Coronary artery (tissue), 2 donors: ENCODE results near the gene ZNF576.

Experiments used
- DNase-seq: peaks from one replicate; pipeline ENCODE4 v3.0.0-alpha.2; 2017; ENCODE audit warnings: low spot score
- H3K27ac ChIP-seq, 2 donors: fragments of 200-600 bp; sonication (generic); one replicate each; pipeline ENCODE4 v1.5.1; 2016 to 2019
- H3K4me3 ChIP-seq: fragments of 200-600 bp; sonication (generic); 2 replicates; pipeline ENCODE4 v1.5.1; 2016; ENCODE audit warnings: mild to moderate bottlenecking, moderate library complexity
- TF ChIP-seq, protein P1 (sequence below): fragments of 200-600 bp; sonication (generic); IDR thresholded peaks from one replicate; pipeline ENCODE4 v1.5.1; 2019; ENCODE audit warnings: antibody characterized with exemption

ZNF576 gene

DNA sequence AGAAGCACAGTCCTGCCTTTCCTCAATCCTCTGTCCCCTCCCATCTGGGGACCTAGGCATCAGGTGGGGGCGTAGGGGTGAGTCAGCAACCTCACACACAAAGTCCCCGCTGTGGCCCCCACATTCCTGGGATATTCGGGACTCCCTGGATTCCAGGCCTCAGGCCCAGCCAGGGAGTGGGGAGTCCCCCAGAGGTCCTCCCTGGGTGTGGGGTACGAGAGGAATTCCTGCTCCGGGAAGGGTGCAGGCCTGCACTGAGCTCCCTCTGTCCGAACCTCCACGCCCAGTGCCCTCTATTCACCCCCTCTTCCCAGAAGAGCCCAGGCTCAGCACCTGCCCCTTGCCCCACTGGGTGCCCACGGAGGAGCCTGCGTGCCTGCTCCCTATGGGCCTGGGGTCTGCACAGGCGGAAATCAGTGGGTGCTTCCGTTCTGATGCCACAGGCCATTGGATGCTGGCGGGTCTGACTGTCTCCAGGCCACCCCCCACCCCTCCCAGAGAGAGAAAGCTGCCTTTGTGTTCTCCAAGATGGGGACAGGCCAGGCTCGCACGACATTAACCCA lies 39.8 kb downstream of the ZNF576 start:
- no peak overlapping the region for H3K4me3 ChIP-seq
- peak overlapping the region in 1 of 2 donors; percentile 28 for H3K27ac ChIP-seq
- no peak for DNase-seq
- TF ChIP-seq, protein P1, sequence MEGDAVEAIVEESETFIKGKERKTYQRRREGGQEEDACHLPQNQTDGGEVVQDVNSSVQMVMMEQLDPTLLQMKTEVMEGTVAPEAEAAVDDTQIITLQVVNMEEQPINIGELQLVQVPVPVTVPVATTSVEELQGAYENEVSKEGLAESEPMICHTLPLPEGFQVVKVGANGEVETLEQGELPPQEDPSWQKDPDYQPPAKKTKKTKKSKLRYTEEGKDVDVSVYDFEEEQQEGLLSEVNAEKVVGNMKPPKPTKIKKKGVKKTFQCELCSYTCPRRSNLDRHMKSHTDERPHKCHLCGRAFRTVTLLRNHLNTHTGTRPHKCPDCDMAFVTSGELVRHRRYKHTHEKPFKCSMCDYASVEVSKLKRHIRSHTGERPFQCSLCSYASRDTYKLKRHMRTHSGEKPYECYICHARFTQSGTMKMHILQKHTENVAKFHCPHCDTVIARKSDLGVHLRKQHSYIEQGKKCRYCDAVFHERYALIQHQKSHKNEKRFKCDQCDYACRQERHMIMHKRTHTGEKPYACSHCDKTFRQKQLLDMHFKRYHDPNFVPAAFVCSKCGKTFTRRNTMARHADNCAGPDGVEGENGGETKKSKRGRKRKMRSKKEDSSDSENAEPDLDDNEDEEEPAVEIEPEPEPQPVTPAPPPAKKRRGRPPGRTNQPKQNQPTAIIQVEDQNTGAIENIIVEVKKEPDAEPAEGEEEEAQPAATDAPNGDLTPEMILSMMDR: no peak

- Histone ChIP-seq H3K27ac (no peak overlapping the region), H3K4me3 (peak overlapping the region; percentile 14)
- no peak for DNase-seq
- TF ChIP-seq, protein P1: no peak
Observed at GRCh38 chr19:43638214-43638994, 42.0 kb downstream of the ZNF576 start.

GRCh38 chr19:43638995-43639518 lies 42.7 kb downstream of the ZNF576 start:
- peak overlapping the region in 1 of 2 donors; percentile 34 for H3K27ac ChIP-seq
- TF ChIP-seq, protein P1: no peak

DNA sequence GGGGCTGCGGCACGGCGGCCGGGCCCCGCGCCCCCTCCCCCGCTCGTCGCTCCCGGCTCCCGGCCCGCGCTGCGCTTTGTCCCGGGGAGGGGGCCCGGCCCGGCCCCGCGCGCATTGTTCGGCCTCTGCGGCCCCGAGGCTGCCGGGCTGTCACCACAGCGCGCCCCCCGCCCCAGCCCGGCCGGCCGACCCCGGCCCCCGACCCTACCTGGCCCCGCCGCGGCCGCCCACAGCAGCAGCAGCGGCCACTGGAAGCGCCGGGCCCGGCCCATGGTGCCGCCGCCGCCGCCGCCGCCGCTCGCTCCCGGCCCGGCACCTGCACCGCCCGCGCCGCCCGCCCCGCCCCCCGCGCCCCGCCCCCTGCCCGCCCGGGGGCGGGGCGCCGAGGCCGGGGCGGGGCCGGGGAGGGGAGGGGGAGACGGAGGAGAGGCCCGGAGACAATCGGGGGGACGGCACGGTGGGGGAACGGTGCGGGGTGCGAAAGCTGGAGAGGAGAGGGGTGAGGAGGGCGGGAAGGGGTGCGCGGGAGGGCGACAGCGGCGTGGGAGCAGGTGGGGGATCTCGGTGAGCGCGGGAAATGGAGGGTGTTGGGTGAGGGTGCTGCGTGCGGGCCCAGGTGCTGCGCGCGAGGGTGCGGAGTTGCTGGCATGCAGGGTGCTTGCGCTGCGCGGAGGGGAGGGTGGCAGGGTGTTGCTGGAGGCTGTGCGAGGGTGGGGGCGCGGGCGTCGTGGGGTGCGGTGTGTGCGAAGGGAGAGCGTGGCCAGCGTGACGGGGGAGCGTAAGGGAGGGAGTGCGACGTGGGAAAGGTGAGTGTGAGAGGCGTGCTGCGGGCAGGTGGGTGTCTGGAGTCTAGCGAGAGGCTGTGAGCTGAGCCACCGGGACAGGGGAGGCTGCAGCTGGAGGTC lies 43.4 kb downstream of the ZNF576 start, which contains the start of gene CADM4:
Gene CADM4 (minus strand): TSS at position 332 of the 905 bp plus-strand sequence. CDS start 60 bp downstream, at position 272.
- Histone ChIP-seq H3K4me3 (peak within 1 kb of the TSS; percentile 78), H3K27ac (peak within 1 kb of the TSS in 1 of 2 donors; percentile 34)
- no peak for DNase-seq
- TF ChIP-seq, protein P1: no peak

More at GRCh38 chr19:43638995-43639518, 42.7 kb downstream of the ZNF576 start:
- DNase-seq: no peak
- H3K4me3 ChIP-seq: peak overlapping the region; percentile 78

DNA sequence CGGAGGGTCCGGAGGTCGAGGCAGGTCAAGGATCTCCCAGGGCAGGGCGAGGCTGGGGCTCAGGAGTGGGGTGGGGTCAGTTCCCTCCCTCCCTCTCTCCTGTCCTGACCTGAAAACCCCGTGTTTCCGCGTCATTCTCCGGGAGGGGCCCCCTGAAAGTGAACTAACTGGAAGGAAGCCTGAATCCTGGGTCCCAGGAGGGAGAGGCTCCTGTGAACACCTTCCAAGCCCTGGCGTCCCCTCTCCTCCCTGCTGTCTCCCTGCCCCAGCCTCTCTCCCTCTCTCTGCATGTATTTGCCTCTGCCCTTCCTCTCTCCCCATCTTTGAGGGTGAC lies 44.0 kb downstream of the ZNF576 start:
- no peak for DNase-seq
- TF ChIP-seq, protein P1: no peak
- no peak overlapping the region for H3K27ac ChIP-seq

DNA sequence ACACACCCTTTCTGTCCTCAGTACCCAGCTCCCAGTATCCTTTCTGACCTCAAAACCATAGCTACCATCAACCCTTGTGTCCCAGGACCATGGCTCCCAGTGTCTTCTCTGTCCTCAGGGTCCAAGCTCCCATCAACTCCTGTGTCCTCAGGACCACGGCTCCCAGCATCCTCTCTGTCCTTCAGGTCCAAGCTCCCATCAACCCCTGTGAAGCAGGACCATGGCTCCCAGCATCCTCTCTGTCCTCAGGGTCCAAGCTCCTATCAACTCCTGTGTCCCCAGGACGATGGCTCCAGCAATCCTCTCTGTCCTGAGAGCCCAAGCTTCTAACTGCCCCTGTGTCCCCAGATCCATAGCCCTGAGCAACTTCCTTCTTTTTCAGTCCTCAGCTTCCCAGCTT lies 44.9 kb downstream of the ZNF576 start:
- no peak overlapping the region for H3K27ac ChIP-seq
- TF ChIP-seq, protein P1: no peak
- H3K4me3 ChIP-seq: no peak overlapping the region
- DNase-seq: no peak

More for the DNA sequence above, 44.0 kb downstream of the ZNF576 start:
- H3K4me3 ChIP-seq: peak overlapping the region; percentile 78
